ENCODE data around the gene TSPEAR.

The TSPEAR gene

DNA sequence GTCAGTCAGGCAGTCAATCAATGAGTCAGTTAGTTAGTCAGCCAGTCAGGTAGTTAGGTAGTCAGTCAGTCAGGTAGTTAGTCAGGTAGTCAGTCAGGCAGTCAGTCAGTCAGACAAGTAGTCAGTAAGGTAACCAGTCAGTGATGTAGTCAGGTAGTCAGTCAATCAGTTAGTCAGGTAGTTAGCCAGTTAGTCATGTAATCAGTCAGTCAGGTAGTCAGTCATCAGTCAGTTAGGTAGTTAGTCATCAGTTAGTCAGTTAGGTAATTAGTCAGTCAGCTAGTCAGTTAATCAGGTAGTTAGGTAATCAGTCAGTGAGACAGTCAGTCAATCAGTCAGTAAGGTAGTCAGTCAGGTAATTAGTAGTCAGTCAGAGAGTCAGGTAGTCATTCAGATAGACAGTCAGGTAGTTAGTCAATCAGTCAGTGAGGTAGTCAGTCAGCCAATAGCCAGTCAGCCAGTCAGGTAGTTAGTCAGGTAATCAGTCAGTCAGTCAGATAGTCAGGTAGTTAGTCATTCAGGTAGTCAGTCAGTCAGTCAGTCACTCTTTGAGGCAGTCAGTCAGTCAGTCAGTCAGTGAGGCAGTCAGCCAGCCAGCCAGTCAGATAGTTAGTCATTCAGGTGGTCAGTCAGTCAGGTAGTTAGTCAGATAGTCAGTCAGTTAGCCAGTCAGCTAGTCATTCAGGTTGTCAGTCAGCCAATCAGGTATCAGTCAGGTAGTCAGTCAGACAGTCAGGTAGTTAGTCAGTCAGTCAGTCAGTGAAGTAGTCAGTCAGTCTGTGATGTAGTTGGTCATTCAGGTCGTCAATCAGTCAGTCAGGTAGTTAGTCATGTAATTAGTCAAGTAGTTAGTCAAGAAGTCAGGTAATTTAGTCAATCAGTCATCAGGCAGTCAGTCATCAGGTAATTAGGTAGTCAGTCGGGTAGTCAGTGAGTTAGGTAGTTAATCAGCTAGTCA lies 186.7 kb downstream of the TSPEAR start:
- DNase-seq = no peak

DNA sequence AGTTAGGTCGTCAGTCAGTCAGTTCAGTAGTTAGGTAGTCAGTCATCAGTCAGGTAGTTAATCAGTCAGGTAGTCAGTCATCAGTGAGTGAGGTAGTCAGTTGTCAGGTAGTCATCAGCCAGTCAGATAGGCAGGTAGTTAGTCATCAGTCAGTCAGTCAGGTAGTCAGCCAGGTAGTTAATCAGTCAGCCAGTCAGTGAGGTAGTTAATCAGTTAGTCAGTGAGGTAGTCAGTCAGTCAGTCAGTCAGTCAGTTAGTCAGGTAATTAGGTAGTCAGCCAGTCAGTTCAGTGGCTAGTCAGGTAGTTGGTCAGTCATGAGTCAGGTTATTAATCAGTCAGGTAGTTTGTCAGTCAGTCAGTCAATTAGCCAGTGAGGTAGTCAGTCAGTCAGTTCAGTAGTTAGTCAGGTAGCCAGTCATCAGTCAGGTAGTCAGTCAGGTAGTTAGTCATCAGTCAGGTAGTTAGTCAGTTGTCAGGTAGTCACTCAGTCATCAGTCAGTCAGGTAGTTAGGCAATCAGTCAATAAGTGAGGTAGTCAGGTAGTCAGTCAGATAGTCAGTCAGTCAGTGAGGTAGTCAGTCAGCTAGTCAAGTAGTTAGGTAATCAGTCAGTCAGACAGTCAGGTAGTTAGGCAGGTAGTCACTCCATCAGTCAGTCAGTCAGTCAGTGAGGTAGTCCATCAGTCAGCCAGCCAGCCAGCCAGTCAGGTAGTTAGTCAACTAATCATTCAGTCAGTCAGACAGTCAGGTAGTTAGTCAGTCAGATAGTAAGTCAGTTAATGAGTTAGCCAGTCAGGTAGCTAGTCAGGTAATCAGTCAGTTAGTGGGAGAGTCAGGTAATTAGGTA lies 187.6 kb downstream of the TSPEAR start:
- no peak for DNase-seq

DNA sequence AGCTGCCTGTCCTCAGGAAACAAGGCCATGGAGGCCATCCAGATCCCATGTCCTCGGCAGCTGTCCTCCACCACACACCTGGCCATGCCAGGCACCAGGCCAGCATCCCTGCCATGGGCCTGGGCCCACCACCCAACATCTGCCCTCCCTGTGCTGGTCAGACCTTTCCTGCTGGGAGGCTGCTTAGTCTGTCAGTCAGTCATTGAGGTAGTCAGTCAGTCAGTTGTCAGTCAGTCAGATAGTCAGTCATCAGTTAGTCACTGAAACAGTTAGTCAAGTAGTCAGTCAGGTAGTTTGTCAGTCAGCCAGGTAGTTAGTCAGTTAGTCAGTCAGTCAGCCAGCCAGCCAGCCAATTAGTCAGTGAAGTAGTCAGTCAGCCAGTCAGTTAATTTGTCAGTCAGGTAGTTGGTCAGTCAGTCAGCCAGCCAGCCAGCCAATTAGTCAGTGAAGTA lies 188.6 kb downstream of the TSPEAR start:
- DNase-seq = no peak

DNA sequence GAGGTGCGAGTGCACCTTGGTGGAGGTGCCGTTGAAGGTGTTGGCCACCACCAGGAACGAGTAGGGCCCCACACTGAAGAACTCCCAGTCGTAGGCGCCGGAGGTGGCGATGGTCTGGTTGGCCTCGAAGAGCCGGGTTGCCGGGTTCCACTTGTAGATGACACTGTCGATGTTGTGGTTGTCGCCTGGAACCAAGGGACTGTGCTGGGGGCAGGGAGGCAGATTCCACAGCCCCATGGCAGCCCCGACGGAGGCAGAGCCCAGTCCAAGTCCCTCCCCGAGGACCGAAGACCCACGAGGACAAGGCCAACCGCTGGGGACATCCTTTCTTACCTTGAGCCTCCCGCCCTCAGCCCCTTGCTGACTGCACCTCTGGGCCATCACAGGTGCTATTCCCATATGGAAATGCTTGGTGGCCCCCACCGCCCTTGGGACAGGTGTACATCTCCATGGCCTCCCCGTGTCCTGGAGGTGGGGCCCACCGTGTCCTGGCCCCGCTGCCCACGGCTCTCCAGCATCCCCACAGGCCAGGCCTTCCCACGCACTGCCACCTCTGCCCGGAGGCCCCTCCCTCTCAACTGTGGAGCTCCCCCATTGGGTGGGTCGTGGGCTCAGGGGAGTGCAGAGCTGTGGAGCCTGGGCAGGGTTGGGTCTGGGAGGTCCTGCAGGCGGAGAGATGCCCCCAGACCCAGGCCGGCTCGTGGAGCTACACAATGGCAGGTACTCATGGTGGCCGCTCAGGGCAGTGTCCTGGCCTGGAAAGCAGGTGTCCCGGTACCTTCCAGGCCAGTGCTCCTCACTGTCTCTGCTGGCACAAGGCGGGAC lies 189.2 kb downstream of the TSPEAR start:
- no peak for DNase-seq

DNA sequence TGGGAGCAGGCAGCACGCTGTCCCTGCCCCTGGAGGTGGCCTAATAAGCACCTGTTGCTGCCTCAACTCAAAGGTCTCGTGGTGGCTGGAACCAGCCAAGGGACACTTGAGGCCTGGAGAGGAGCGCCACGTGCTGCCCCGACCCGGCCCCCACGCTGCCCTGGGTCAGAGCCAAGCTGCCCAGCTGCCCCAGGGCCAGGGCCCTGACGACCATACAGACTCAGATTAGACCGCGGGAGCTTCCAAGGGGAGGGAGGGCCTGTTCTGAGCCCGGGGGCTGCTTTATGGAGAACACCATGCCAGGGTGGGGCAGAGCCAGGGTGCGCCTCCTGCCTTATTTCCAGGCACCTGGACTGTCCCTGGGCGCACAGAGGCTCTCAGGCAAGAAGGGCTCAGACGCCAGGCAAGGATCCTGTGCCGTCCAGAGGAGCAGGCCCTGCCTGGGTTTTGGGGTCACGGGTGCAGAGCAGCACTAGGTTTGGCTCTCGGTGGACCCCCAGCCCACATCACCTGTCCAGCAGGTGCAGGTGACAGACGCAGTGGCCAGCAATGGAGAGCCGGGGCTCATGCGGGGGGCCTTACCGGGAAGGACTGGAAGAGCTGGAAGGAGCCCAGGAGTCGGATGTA lies 190.0 kb downstream of the TSPEAR start:
- DNase-seq = no peak

DNA sequence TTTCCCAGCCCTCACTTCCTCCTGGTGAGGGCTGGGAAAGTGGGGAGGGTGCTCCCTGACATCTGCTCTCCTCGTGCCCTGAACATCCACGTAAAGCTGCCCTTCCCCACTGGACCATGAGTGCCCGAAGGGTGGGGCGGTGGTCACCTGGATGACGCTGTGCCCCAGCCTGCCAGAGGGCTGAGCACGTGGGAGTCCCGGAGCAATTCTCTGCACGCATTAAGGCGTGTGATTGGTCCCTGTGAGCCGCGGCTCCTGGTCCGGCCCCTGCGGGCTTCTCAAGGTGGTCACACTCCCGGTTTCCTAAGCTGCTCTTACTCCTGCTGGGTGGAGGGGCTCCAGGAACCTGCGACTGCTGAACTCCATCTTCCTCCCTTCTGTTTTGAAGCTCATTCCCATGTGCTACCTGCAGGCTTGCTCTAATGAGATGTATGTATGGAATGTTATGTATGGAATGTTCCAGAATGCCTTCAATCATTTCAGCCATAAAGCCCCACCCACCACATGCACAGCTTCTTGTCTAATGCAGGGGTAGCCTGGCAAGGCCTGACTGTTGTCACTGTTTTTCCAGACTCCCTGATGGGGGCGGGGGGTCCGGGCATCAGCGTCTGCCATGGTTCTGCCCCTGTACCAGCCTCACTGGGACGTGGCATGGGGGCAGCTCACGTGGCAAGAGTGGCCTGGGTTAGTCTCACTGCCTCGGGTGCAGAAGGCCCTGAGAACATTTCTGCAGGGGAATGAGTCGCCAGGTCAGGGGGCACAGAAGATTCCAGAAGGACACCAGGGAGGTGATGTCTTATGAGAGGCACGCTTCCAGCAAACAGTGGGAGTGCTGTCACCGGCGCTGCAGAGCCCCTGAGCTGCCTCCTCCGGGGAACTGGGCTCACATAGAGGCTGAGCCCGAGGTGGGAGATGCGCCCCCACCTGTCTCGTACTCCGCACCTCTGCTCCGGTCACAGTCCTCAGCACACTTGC lies 190.8 kb downstream of the TSPEAR start:
- DNase-seq = no peak

DNA sequence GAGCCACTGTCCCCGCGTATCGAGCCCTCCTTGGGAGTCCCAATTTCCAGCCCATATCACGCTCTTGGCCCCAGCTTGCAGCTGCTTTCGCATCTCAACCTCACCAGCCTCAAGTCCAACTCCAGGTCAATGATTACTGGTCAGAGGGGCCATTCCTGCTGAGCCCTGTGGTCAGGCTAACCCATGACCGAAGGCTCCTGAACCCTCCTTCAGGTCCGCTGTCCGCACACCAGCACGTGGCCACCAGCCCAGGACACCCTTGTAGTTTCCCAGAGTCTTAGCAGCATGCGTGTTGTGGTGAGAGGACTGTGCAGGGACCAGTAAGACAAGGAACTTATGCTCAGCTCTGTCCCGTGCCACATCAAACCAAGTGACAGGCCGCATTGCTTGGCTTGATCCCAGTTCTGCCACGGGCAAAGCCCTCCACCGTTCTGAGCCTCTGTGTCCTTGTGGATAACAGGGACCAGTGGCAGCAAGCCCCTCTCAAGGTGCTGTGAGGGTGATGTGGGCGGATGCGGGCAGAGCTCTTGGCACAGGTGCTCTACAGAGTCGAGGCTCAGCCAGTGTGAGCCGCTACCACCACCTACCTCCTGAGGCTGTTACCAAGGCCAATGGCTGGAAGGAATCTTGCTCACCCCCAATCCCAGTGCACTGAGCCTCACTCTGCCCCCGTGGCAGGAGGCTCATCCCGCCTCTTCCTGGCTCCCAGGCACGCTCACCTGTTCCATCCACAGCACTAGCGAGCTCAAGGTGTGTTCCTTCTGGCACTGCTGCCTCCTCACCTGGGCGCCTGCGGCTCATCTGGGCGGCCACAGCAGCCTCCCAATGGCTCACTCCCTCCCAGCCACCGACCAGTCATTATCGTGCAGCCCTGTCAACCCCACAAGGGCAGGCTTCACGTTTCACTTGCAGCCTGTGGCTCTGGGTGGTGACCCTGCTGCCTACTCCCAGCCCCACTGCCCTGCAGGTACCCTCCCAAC lies 191.7 kb downstream of the TSPEAR start:
- DNase-seq = no peak

DNA sequence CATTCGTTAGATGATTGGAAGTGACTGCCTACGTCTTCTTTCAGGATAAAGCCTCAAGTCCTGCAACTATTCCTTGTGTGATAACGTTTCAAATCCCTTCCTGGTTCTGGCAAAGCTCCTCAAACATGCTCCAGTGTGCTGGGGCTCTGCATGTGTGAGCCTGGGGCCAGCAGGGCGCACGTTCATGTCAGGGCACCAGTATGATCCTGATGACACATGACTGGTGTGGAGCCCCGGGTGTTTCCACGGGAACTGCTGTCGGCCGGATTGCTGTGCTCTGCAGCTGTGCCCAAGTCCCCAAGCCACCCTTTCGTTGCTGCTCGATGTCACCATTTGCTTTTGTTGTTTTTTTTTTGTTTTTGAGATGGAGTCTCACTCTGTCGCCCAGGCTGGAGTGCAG lies 192.7 kb downstream of the TSPEAR start:
- DNase-seq = no peak

DNA sequence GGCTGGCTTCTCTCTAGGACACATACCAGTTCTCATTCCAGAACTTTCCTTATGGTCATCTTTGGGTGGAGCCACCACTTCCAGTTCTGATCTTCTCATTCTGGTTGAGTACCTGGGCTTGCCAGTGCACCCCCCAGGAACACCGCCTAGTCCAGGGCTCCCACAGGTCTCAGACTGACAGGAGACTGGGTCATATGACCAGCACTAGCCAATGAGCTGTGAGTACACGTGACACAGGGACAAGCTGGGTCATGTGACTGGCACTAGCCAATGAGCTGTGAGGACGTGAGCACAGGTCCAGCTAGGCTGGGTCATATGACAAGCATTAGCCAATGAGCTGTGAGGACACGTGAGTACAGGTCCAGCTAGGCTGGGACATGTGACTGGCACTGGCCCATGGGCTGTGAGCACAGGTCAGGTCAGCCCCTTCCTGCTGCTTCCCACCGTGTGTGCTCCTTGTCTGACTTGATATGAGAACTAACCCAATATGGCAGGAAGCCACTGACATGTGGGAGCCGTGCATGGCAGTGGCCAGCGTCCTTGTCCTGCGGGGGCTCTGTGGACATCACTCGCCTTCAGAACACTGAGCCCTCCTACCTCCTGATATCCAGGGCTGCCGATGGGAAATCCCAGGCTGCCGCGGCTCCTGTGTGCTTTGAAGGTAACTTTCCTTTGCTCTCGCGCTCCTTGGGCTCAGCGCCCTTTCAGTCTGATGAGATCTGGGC lies 194.0 kb downstream of the TSPEAR start:
- no peak for DNase-seq

DNA sequence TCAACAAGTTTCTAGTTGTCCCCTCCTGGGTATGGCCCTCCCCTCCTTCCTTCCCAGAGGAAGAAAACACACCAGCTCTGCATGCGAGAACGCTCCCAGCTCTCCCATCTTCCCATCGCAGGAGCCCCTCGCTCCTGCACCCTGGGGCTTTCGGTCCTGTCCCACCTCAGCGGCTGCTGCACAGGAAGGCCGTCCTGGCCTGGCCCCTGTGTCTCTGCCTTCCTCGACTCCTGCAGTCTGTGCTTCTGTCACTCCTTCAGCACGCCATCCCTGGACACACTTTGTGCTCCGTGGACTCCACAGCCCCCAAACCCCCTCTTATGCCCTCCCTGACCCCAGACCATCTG lies 194.6 kb downstream of the TSPEAR start:
- no peak for DNase-seq

DNA sequence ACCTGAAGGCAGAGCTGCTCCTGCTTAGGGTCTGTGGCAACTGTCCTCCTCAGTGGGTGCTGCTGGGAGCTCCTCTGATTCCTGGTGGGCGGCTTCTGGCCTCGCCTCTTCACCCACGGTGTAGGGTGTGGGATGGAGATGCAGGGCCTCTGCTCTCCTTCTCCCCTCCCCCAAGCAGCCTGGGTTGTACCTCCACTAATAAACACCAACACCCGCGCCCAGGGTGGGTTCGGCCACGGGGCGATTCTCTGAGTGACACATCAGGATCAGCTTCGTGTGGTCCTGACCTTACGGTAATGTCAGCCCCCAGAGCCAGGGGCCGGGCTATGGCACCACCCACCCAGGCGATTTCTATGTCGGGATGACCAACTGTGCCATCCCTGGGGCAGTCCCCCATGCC lies 195.0 kb downstream of the TSPEAR start:
- DNase-seq = no peak

DNA sequence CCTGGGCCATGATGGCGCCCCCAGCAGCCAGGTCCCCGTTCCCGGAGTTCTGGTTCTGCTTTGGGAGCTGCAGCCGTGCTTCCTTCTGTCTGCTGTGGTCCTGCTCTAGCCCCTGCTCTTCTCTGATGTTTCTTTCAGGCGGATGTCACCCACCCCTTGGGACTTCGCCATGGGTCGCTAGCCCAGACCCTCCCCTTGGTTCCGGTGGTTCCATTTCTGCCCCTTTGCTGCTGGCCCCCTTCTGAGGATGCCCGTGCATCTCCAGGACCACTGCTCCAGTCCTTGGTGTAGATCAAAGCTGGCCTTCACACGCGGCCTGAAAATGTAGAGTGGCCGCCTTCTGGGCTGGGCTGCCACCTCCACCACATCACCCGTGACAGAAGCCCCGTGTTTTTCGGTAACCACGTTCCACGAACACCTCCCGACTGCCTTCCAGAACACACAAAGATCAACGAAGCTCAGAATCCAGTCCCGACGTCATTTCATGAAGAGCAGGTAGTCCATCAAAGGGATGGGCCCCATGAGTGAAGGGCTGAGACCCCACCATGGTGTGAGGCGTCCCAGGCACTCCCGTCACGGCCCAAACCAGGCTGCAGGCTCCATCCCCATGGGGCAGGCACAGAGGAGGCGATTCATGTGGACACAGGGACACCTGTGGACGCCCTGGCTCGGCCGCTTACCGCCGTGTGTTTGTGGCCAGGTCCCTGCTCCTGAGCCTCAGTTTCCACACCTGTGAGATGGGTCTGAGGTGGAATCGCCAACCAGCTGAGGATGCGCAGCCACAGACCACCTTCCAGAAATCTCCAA lies 195.8 kb downstream of the TSPEAR start:
- no peak for DNase-seq

DNA sequence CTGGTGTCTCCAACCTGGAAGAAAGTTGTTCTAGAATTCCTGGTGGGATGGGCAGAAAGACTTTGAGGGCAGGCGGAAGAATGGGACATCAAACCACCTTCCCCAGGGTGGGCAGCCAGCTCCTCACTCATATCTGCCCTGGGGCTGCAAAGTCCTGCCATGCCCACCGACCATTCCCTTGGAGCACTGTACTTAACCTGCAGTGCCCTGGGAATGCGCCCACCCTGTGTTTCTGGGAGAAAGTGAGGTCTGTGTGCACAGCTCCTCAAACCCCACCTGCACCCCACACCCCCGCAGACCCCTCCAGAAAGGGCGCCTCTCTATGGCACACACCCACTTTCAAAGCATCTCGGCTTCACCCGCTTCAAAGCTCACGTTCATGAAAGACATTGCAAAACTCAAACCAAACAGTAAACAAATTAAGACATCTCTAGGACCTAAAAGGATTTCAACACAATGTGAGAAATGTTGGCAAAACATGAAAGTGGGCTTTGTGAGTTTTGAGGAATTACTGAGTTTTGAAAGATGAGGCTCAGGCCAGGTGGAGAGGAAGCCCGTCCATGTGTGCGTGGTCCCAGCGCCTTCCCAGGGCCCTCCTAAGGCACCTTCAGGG lies 196.5 kb downstream of the TSPEAR start:
- no peak for DNase-seq

DNA sequence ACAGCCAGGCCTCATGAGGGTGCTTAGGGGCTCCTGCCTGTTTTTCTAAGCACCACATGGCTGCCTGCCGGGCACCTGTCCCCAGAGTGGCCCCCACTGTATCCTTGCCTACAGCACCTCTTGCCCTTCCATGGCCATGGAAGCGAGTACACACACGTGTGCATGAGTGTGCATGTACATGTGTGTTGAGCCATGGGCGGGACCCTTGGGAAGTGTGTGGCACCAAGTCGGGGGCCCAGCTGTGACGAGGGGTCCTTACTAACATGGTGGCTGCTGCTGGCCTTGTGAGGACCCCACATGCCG lies 197.2 kb downstream of the TSPEAR start:
- DNase-seq = no peak

DNA sequence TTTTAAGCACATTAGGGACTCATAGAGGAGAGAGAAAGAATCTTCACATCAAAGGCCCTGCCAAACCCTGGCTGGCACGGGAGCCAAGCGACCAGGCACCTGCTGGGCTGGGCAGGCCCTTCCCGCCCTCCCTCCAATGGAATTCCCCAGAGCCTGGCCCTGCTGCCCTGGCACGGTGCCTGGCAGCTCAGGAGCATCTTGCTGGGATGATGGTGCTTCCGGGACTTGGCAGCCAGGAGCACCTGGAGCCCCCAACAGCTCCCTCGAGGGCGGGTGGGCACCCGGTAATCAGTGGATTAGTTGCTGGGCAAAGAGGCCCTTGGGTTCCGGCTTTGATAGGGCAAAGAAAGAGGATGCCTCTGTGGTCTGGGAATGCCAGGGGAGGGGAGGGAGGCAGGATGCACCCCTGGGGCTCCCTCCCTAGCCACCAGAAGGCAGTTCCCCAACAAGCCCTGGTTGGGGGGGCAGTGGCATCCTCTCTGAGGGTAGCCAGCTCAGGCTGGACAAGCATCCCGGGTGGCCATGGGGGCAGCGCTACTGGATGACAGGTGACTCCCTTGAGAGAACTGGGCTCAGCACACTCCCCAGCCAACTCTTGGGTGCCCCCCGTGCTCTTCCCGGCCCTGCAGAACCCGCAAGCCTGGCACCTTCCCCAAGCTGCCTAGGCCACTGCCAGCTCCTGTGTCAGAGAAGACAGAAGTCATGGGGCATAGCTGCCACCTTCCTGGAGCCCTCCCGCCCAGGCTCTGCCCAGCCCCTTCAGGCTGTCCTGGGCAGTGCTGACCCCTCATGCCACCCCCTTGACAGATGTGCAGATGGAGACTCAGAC lies 197.8 kb downstream of the TSPEAR start:
- no peak for DNase-seq

DNA sequence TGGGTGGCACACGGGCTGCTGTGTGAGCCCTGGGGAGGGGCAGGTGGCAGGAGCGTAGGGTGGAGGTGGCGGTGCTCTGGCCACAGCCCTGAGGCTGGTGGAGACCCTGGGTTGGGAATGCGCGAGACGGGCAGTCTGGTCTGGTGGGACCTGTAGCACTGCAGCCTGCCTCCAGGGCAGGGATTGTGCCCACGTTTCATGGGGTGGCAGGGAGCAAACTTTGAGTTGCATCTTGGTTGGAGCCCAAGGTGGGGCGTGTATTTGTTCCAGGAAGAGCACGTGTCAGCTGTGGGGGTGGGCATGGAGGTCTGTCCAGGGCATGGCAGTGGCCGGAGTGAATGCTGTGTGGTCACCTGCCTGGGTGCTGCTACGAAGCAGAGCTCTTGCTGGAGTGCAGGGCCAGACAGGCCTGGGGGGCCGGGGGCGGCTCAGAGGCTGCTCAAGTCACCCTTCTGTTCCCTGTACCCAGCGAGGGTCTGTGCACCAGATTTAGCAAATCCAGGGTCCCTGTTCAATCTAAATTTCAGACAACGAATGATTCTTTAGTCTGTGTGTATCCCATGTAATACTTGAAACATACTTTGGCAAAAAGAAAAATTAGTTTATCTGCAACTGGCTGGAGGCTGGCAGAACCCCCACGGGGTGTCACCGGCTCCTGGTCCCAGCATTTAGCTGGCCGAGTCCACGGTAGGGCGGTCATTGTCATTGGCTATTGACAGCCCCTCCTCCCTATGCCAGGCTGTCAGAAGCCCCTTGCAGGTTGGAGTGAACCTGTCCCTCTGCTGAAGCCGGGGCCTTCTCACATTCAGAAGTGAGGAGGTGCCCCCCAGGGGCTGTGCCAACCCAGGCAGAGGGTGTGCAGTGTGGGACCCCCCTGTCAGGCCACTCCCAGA lies 198.6 kb downstream of the TSPEAR start:
- no peak for DNase-seq

Measured in stimulated activated CD4-positive, alpha-beta T cell treated with anti-CD3 and anti-CD28 coated beads, Interleukin-4, amount 100 ng/mL, for 1 hour (primary cell).